NT2/D1 (cell line): Measurements from ENCODE around the gene MMD.

Source experiments
- YY1 ChIP-seq: IDR thresholded peaks from 2 replicates; pipeline ENCODE4 v1.6.1; 2011; ENCODE audit not compliant: insufficient read length, insufficient read depth
- ZNF274 ChIP-seq: IDR thresholded peaks from 2 replicates; pipeline ENCODE4 v1.6.1; 2011; ENCODE audit warnings: mild to moderate bottlenecking, low read depth, low read length

GRCh38 chr17:55420776-55421178, 858 bp downstream of the MMD start:
- TF ChIP-seq YY1 = no peak
- no peak for TF ChIP-seq ZNF274
